ENCODE data around the gene TLR7.

DNA sequence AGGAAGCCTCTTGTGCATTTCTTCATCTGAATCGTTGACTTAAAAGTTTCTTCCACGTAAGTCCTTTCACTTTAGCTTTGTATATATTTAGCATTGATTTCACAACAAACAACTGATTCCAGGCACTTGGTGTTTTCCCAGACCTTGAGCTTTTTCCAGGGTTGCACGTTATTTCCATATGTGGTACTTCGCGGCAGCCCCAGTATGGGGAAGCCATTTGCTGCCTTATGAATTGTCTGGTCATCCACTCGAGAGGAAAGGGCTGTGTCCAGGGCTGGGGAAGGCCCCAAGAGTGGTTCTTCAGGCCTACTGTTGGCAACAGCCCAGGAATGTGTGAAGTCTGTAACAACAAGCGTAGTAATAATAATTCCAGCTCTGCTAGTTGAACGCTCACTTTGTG, 36.8 kb downstream of the TLR7 start:
- TF ChIP-seq, protein P1, sequence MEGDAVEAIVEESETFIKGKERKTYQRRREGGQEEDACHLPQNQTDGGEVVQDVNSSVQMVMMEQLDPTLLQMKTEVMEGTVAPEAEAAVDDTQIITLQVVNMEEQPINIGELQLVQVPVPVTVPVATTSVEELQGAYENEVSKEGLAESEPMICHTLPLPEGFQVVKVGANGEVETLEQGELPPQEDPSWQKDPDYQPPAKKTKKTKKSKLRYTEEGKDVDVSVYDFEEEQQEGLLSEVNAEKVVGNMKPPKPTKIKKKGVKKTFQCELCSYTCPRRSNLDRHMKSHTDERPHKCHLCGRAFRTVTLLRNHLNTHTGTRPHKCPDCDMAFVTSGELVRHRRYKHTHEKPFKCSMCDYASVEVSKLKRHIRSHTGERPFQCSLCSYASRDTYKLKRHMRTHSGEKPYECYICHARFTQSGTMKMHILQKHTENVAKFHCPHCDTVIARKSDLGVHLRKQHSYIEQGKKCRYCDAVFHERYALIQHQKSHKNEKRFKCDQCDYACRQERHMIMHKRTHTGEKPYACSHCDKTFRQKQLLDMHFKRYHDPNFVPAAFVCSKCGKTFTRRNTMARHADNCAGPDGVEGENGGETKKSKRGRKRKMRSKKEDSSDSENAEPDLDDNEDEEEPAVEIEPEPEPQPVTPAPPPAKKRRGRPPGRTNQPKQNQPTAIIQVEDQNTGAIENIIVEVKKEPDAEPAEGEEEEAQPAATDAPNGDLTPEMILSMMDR (IDR thresholded peaks at IDR 0.05): no peak
- no peak for TF ChIP-seq POLR2A (IDR thresholded peaks at IDR 0.05)

All from tibial nerve (tissue), 3 donors.